ENCODE results near the gene KATNB1.

DNA sequence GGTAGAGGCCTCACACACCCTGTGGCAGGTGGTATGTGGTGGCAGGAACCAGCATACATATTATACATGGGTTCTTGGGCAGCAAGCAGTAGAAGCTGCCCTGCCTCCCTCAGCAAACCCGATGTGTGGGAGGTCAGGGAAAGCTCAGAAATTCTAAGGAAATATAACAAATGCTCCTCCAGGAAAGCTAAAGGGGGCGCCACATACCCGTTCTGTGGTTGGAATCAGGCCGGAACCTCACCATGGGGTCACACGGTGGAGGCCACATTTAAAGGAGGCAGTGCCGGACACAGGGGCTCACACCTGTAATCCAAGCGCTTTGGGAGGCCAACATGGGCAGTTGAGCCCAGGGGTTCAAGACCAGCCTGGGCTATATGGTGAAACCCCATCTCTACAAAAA lies 12.4 kb upstream of the KATNB1 start:
- no peak for TF ChIP-seq POLR2A (IDR thresholded peaks at IDR 0.05)
- TF ChIP-seq, protein P1, sequence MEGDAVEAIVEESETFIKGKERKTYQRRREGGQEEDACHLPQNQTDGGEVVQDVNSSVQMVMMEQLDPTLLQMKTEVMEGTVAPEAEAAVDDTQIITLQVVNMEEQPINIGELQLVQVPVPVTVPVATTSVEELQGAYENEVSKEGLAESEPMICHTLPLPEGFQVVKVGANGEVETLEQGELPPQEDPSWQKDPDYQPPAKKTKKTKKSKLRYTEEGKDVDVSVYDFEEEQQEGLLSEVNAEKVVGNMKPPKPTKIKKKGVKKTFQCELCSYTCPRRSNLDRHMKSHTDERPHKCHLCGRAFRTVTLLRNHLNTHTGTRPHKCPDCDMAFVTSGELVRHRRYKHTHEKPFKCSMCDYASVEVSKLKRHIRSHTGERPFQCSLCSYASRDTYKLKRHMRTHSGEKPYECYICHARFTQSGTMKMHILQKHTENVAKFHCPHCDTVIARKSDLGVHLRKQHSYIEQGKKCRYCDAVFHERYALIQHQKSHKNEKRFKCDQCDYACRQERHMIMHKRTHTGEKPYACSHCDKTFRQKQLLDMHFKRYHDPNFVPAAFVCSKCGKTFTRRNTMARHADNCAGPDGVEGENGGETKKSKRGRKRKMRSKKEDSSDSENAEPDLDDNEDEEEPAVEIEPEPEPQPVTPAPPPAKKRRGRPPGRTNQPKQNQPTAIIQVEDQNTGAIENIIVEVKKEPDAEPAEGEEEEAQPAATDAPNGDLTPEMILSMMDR (IDR thresholded peaks at IDR 0.05), result no peak

All from uterus (tissue), 2 donors.